Pons (tissue), 1 donor: ENCODE measurements around the gene FOSL2.
"Not testable (repeated sequence)": the region's sequence is repeated elsewhere in the genome, so short reads cannot be mapped to it uniquely, and the experiment has no call there.

Experiments used
- DNase-seq: peaks from one replicate; pipeline ENCODE4 v3.0.0-alpha.2; 2016; ENCODE audit warnings: low spot score

FOSL2 gene

GRCh38 chr2:28357948-28358667, 34.5 kb upstream of the FOSL2 start:
- DNase-seq = no peak

- DNase-seq = no peak
These were observed 33.9 kb upstream of the FOSL2 start for GRCh38 chr2:28358668-28359201.

- DNase-seq = peak; percentile 70
These were observed 33.2 kb upstream of the FOSL2 start for GRCh38 chr2:28359222-28360057.

- DNase-seq = no peak
These were observed 32.5 kb upstream of the FOSL2 start for GRCh38 chr2:28360058-28360717.

- DNase-seq = no peak
These were observed 31.9 kb upstream of the FOSL2 start for GRCh38 chr2:28360718-28361293.

GRCh38 chr2:28361991-28362710, 30.5 kb upstream of the FOSL2 start:
- DNase-seq = no peak

- no peak for DNase-seq
These were observed 29.6 kb upstream of the FOSL2 start for GRCh38 chr2:28362991-28363521.

GRCh38 chr2:28363686-28364280, 28.9 kb upstream of the FOSL2 start:
- no peak for DNase-seq

- no peak for DNase-seq
These were observed 28.0 kb upstream of the FOSL2 start for GRCh38 chr2:28364610-28365009.

GRCh38 chr2:28365158-28365557, 27.5 kb upstream of the FOSL2 start:
- DNase-seq = no peak

GRCh38 chr2:28366149-28366495, 26.5 kb upstream of the FOSL2 start:
- no peak for DNase-seq

- no peak for DNase-seq
These were observed 26.0 kb upstream of the FOSL2 start for GRCh38 chr2:28366496-28367282.

- DNase-seq = no peak
These were observed 24.8 kb upstream of the FOSL2 start for GRCh38 chr2:28367667-28368356.

GRCh38 chr2:28368357-28368798, 24.3 kb upstream of the FOSL2 start:
- DNase-seq = no peak

GRCh38 chr2:28369358-28369757, 23.3 kb upstream of the FOSL2 start:
- no peak for DNase-seq

- no peak for DNase-seq
These were observed 22.3 kb upstream of the FOSL2 start for GRCh38 chr2:28370354-28370753.

GRCh38 chr2:28371728-28372127, 20.9 kb upstream of the FOSL2 start:
- DNase-seq = not testable (repeated sequence)

- no peak for DNase-seq
These were observed 18.8 kb upstream of the FOSL2 start for GRCh38 chr2:28373854-28374253.

GRCh38 chr2:28374331-28374730, 18.3 kb upstream of the FOSL2 start:
- no peak for DNase-seq
